ENCODE results near the gene MAP3K6.

The MAP3K6 gene

DNA sequence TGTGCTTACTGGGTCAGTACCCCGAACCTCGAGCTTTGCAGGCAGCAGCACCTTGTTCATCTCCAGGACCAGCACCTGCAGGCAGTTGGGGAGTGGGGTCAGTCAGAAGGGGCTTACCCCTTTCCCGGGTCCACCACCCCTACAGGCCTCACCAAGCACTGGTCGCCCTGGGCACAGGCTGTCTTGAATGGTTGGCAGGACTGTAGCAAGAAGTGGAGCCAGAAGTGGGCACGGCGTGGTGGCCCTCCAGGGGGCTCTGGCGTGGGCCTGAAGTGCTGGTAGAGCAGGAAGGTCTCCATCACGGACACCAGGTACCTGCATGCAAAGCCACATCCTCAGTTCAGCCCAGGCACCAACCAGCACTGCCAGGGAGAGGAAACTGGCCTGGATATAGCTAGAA, 5.2 kb downstream of the MAP3K6 start:
- no peak overlapping the region for H3K27ac ChIP-seq (ENCODE audit: low read length)
- H3K9me2 ChIP-seq (replicated peaks; ENCODE audit: insufficient read depth, low read length) = no peaks in the 10 kb centered on the region
- no peaks in the 10 kb centered on the region for H4K20me1 ChIP-seq (ENCODE audit: insufficient read depth, low read length)
- peaks cover 3% of the 10 kb centered on the region; the same call in 1 of the 2 replicates for H3F3A ChIP-seq (ENCODE audit: insufficient read depth, low read length)
- peaks cover 4% of the 10 kb centered on the region for H3K4me1 ChIP-seq (ENCODE audit: low read length)
- DNase-seq = no peak
- no peaks in the 10 kb centered on the region for H3K9me3 ChIP-seq (replicated peaks; ENCODE audit: insufficient read depth, low read length)
- H3K36me3 ChIP-seq (replicated peaks; ENCODE audit: insufficient read depth, low read length) = no peaks in the 10 kb centered on the region
- TF ChIP-seq EZH2 (optimal IDR thresholded peaks at IDR 0.05; ENCODE audit: low read depth, low read length) = no peak
- no peak for TF ChIP-seq EZH2phosphoT487 (IDR thresholded peaks at IDR 0.05; ENCODE audit: low read length)
- TF ChIP-seq, protein P1, sequence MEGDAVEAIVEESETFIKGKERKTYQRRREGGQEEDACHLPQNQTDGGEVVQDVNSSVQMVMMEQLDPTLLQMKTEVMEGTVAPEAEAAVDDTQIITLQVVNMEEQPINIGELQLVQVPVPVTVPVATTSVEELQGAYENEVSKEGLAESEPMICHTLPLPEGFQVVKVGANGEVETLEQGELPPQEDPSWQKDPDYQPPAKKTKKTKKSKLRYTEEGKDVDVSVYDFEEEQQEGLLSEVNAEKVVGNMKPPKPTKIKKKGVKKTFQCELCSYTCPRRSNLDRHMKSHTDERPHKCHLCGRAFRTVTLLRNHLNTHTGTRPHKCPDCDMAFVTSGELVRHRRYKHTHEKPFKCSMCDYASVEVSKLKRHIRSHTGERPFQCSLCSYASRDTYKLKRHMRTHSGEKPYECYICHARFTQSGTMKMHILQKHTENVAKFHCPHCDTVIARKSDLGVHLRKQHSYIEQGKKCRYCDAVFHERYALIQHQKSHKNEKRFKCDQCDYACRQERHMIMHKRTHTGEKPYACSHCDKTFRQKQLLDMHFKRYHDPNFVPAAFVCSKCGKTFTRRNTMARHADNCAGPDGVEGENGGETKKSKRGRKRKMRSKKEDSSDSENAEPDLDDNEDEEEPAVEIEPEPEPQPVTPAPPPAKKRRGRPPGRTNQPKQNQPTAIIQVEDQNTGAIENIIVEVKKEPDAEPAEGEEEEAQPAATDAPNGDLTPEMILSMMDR (IDR thresholded peaks at IDR 0.05; ENCODE audit: low read length) = no peak
- no peaks in the 10 kb centered on the region for H3K79me2 ChIP-seq (ENCODE audit: low read length)
- H3K4me2 ChIP-seq (ENCODE audit: low read depth, low read length) = no peak overlapping the region
- H3K9ac ChIP-seq (ENCODE audit: low read length) = no peak overlapping the region
- no peak overlapping the region for H2AFZ ChIP-seq (ENCODE audit: low read length)
- peaks cover 17% of the 10 kb centered on the region for H3K27me3 ChIP-seq (replicated peaks; ENCODE audit: insufficient read depth, low read length)
- H3K4me3 ChIP-seq (ENCODE audit: low read length) = no peak overlapping the region

GRCh38 chr1:27361044-27361402, 5.7 kb downstream of the MAP3K6 start:
- DNase-seq = no peak
- Histone ChIP-seq H3K9ac (ENCODE audit: low read length) (no peak overlapping the region), H3K79me2 (ENCODE audit: low read length) (no peaks in the 10 kb centered on the region), H3K9me3 (replicated peaks; ENCODE audit: insufficient read depth, low read length) (no peaks in the 10 kb centered on the region), H3K36me3 (replicated peaks; ENCODE audit: insufficient read depth, low read length) (no peaks in the 10 kb centered on the region), H3K4me1 (ENCODE audit: low read length) (peaks cover 4% of the 10 kb centered on the region), H3K9me2 (replicated peaks; ENCODE audit: insufficient read depth, low read length) (no peaks in the 10 kb centered on the region), H3F3A (ENCODE audit: insufficient read depth, low read length) (peaks cover 2% of the 10 kb centered on the region; the same call in 1 of the 2 replicates), H3K4me3 (ENCODE audit: low read length) (no peak overlapping the region), H4K20me1 (ENCODE audit: insufficient read depth, low read length) (no peaks in the 10 kb centered on the region), H2AFZ (ENCODE audit: low read length) (no peak overlapping the region), H3K4me2 (ENCODE audit: low read depth, low read length) (no peak overlapping the region), H3K27me3 (replicated peaks; ENCODE audit: insufficient read depth, low read length) (peaks cover 17% of the 10 kb centered on the region), H3K27ac (ENCODE audit: low read length) (no peak overlapping the region)
- TF ChIP-seq, protein P1 (IDR thresholded peaks at IDR 0.05; ENCODE audit: low read length) = no peak
- TF ChIP-seq EZH2 (optimal IDR thresholded peaks at IDR 0.05; ENCODE audit: low read depth, low read length) (no peak), EZH2phosphoT487 (IDR thresholded peaks at IDR 0.05; ENCODE audit: low read length) (no peak)

- H3K9me3 ChIP-seq (replicated peaks; ENCODE audit: insufficient read depth, low read length) = no peaks in the 10 kb centered on the region
- no peaks in the 10 kb centered on the region for H4K20me1 ChIP-seq (ENCODE audit: insufficient read depth, low read length)
- H3K27me3 ChIP-seq (replicated peaks; ENCODE audit: insufficient read depth, low read length) = peaks cover 17% of the 10 kb centered on the region
- DNase-seq = no peak
- H3K4me2 ChIP-seq (ENCODE audit: low read depth, low read length) = peak overlapping the region; percentile 54
- H3F3A ChIP-seq (ENCODE audit: insufficient read depth, low read length) = no peaks in the 10 kb centered on the region
- TF ChIP-seq EZH2 (optimal IDR thresholded peaks at IDR 0.05; ENCODE audit: low read depth, low read length) (no peak), EZH2phosphoT487 (IDR thresholded peaks at IDR 0.05; ENCODE audit: low read length) (no peak)
- TF ChIP-seq, protein P1 (IDR thresholded peaks at IDR 0.05; ENCODE audit: low read length) = no peak
- peak overlapping the region; percentile 41; the same call in 1 of the 2 replicates for H3K4me3 ChIP-seq (ENCODE audit: low read length)
- no peaks in the 10 kb centered on the region for H3K9me2 ChIP-seq (replicated peaks; ENCODE audit: insufficient read depth, low read length)
- H2AFZ ChIP-seq (ENCODE audit: low read length) = peak overlapping the region; percentile 61
- H3K36me3 ChIP-seq (replicated peaks; ENCODE audit: insufficient read depth, low read length) = no peaks in the 10 kb centered on the region
- peaks cover 4% of the 10 kb centered on the region for H3K4me1 ChIP-seq (ENCODE audit: low read length)
- no peaks in the 10 kb centered on the region for H3K79me2 ChIP-seq (ENCODE audit: low read length)
- H3K9ac ChIP-seq (ENCODE audit: low read length) = no peak overlapping the region
- no peak overlapping the region for H3K27ac ChIP-seq (ENCODE audit: low read length)
Observed at GRCh38 chr1:27360159-27361043, 6.4 kb downstream of the MAP3K6 start.

Data from MM.1S (cell line).